GM15510 (cell line): ENCODE measurements around the gene BCL2L1.

Experiments used
- POLR2A ChIP-seq: IDR thresholded peaks from 3 replicates; pipeline ENCODE4 v1.6.1; 2011; ENCODE audit warnings: borderline replicate concordance; ENCODE audit not compliant: insufficient read length; ENCODE audit errors: extremely low read depth

BCL2L1 gene

DNA sequence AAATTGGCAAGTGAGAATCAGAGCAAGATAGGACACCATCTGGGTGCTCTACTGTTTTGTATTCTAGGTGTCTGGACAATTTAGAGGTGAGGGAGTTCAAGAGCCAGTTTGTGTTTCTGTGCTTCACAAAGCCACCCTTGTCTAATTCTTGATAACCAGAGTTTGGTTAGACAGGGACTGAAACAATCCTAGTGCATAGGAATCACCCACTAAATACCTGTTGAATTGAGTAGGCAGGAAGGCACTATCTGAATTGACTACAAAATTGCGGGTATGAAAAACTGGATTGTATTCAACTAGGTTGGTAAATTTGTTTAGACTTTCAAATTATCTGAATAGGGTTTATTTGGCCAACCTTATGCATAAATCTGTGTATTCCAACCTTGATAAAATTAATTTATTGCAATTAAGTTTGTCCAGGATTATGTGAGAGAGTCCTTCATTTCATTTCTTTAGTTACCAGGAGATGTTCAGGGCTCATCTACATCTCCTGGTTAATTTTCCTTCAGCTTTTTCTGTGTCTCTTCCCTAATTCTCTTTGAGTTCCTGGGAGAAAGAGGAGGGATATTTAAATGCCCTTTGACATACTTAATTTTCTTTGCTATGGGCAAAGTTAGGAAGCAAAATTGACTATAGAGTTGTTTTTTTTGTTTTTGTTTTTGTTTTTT lies 18.1 kb upstream of the BCL2L1 start:
- TF ChIP-seq POLR2A: no peak

- no peak for TF ChIP-seq POLR2A
Measured at GRCh38 chr20:31740208-31740607, 17.5 kb upstream of the BCL2L1 start.

GRCh38 chr20:31739550-31739977 lies 16.9 kb upstream of the BCL2L1 start:
- TF ChIP-seq POLR2A: no peak

DNA sequence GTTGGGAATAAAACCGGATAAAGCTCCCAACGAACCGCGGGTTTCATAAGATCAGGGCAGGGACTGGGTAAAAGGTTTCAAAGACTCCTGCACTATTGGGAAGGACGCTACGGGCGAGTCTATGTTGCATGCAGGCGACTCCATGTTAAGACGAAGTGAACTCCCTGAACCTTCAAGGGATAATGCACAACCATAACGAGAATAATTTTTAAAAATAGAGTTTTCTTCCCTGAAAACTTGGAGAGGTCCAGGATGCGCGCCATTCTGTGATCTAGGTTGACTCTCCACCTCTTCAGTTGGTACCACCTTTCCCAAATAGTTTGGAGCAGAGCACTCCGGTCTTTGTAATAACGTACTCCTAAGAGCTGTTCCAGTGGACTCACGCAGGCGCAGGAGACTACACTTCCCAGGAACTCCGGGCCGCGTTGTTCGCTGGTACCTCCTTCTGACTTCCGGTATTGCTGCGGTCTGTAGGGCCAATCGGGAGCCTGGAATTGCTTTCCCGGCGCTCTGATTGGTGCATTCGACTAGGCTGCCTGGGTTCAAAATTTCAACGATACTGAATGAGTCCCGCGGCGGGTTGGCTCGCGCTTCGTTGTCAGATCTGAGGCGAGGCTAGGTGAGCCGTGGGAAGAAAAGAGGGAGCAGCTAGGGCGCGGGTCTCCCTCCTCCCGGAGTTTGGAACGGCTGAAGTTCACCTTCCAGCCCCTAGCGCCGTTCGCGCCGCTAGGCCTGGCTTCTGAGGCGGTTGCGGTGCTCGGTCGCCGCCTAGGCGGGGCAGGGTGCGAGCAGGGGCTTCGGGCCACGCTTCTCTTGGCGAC lies 16.3 kb upstream of the BCL2L1 start, which contains the start of gene TPX2:
Gene TPX2, plus strand, starts transcription at position 562 of the 821 bp plus-strand sequence. CDS start 18,187 bp downstream, outside the sequence.
- TF ChIP-seq POLR2A: peak; percentile 71

GRCh38 chr20:31731321-31731717 lies 8.7 kb upstream of the BCL2L1 start:
- no peak for TF ChIP-seq POLR2A

DNA sequence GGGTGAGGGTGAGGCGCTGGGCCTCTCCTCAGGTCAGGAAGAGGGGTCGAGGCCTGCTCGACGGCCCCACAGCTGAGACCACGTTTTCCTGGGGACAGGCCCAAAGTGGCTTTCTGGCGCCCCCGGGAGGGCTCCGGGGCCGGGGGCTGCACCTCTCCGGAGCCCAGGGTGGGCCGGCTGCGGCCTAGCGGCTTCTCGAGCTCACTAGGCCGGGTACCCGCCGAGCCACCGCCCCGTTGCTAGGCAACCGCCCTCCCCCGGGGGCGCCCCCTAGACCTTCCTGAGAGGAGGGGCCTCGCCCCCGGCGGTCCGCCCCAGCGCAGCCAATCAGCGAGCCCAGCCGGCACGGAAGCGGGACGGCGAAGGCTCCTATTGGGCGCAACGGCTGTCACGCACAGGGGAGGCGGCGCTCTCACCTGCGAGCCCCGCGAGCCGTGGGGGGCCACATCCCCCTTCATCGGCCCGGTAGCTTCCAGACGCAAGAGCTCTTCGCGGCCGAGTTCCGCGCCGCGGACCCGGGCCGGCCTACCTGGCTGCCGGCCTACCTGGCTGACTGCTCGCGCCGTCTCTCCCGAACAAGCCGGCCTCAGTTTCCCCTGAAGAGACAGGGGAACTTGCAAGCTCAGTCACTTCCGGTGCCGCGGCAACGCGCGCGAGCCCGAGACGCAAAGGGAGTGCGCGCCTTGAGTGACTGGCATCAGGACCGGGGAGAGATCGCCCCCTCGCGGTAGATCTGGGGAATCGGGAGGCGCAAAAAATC lies 831 bp upstream of the BCL2L1 start:
- TF ChIP-seq POLR2A: peak; percentile 55

DNA sequence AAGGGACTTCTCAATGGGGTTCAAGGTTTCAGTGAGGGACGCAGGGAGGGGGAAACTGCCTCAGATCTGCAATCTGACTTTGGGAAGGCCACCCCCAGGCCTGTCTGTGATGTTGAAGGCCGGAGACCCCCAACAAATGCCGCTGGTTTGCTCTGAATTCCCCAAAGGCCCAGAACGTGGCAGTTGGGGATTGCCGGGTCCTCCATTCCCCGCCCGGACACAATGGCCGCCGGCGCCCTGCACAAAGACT lies 326 bp upstream of the BCL2L1 start:
- TF ChIP-seq POLR2A: no peak

DNA sequence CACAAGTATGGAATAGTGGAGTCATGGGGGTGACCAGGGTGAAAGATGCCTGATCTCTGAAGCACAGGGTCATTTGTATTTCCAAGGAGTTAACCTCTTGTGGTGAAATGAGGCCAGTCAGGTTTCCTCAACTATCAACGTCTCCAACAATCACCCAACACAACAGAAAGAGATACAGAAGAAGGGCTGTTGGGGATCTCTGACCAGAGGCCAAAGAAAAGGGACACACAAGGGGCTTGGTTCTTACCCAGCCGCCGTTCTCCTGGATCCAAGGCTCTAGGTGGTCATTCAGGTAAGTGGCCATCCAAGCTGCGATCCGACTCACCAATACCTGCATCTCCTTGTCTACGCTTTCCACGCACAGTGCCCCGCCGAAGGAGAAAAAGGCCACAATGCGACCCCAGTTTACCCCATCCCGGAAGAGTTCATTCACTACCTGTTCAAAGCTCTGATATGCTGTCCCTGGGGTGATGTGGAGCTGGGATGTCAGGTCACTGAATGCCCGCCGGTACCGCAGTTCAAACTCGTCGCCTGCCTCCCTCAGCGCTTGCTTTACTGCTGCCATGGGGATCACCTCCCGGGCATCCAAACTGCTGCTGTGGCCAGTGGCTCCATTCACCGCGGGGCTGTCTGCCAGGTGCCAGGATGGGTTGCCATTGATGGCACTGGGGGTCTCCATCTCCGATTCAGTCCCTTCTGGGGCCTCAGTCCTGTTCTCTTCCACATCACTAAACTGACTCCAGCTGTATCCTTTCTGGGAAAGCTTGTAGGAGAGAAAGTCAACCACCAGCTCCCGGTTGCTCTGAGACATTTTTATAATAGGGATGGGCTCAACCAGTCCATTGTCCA lies 1.0 kb downstream of the BCL2L1 start:
- TF ChIP-seq POLR2A: no peak

DNA sequence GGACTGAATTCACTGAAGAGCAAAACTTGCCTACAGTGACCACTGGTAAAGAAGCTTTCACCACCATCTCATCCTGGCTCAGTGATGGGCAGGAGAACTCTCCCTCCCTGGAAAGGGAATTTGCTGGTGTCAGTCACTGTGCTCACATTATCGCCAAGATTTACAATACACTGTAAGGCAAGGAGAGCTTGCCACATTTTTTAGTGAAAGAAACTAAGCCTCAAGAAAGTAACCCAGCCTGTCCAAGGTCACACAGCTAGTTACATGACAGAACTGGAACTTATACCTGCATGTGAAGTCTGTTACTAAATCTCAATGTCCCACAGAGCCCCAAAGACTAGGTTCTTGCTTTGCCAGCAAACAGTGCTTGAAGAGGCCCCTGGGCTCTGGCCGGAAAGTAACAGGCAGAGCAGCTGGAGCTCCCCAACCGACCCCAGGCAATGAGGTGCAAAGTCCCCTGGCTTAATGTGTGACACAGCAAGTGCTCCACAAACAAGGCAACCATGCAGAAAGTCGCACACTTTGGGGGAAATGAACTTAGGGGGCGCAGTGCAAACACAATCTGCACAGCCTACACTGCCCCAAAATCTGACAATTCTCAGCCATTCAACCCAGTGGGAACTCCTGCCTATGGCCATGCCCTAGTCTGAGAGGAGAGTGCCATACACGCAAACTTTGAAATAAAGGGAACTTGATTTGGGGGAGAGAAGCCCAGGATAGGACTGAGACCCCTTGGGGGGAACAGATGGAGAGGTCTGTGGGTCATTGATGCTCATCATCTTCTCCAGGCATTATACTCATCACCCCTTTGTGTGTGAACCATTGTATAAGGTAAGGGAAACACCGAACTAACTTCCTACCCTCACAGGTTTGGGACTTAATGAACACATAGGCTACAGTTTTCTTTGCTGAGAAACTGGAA lies 1.9 kb downstream of the BCL2L1 start:
- no peak for TF ChIP-seq POLR2A

DNA sequence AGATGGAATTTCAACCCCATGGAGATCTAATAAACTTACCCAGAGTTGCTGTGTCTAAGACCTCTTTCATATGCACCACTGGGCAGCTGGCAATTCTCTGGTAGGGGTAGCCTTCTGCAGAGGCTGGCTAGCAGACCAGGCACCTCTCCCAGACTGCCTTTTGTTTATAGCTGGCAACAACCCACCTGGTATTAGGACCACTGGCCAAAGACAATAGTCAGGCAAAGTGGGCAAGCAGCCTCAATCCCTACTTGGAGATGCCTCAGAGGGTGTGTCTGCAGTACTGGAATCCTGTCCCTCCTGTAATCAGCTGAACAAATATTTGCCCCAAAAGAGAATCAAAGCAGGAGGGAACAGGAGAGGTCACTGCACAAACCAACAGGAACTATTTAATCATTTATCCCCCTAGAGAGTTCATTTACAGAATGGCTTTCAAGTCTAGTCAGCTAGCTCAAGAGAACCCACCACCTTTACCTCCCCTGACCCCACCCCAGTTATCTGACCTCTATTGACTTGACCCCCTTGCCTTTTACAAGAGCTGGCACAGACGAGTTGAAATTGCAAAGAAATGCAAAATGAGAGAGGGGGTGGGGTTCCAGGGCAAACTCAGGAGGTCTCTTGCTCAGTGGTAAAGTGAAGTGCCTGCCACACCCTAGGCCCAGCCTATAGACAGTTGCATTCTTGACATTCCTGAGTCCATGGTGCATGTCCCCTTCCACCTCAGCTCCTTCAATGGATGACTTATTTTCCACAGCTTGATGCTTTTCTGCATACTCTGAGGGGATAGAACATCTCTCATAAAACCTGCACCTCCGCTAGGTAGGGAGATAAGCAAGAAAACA lies 2.8 kb downstream of the BCL2L1 start:
- TF ChIP-seq POLR2A: no peak

DNA sequence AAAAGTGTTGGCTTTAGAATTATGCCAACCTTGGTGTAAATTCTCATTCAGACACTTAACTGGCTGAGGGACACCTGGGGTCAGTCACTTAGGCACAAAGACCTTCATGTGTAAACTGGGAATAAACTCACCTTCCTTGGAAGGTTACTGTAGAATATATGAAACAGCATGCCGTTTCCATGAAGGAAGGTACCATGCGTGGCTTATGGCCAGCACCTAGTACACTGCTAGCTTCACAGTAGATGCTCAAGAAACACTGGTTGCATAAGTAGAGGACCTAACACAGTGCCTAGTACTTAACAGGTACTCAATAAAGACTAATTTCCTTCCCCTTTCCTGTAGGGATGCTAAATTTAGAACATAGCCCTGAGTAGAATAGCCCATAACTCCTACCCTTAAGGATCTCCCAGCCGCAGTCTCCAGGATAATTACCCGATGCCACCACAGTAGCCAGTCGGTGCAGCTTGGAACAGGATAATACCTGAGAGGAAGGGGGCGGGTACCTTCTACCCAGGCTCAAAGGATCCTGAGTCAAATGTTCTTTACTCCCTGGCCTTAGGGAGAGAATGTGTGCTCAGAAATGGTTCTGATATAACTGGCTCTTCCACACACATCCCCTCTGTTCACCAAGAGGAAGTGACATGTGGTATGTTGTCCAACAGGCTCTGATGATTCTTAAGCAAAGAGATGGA lies 3.6 kb downstream of the BCL2L1 start:
- TF ChIP-seq POLR2A: no peak

DNA sequence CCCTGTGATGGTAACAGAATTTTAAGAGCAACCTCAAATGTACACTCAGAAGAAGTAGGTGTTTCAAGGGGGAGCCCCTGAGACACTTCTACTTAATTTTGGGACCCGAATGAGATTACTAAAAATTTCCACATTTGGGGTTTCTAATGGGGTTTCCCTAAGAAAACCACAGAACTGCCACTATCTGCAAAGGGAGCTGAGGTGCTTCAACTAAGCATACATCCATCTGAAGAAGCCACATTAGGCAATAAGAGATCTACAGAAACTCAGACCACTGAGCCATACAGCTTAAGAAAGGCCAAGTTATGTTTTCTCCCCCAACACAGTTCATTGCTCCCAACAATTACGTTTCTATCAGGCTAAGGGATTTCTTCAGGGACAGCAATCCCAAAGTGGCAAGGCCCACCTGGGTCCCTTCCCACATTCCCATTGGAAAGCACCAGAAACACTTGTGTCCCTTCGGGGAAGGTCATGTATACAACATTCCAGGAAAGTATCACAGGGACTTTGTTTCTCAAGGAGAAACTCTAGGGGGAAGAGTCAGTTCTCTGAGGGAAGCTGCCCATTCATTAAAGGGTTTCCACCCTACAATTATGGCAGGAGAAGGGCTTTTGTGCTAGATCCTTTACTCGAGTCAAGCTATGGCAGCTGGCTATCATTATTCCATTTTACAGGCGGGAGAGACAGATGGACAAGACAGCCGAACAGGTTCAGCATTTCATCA lies 5.0 kb downstream of the BCL2L1 start:
- TF ChIP-seq POLR2A: no peak

DNA sequence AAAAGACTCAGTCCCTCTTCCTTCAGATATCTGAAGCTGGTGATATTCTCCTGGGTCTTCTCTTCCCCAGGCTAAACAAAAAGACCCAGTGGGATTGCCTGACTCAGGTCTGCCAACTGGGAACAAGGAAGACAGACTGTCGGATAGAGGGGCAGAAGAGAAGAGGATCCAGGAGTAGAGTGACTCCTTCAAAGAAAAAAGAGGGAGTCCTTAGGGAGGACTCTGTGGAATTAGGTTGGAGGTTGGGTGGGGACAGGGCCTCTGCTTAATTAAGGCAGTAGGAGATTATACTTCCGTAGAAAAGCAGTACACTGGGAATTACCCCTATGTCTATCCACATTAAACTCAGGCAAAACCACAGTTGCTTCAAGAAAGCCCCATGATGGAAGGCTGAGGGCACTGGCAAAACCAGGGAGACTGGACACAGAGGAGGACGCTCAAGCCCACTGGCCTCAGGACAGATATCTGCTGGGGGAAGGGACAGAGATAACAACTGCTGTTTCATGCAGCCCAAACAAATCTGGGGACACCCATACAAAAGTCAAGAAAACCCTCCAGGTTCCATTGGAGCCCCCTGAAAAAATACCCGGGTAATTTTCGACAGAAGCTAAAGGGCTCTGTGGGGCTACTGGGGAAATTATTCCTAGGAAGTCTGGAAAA lies 5.7 kb downstream of the BCL2L1 start:
- TF ChIP-seq POLR2A: no peak
